HEK293 (cell line): Measurements from ENCODE around the gene CST6.

Experiments
- CTCF ChIA-PET: fragments of 350-600 bp; formaldehyde crosslinking; extraction: SDS; loops from one replicate; lab custom pipeline; 2021; ENCODE audit warnings: antibody characterized with exemption; lab: Yijun Ruan, JAX
- POLR2A ChIA-PET: fragments of 300-600 bp; formaldehyde crosslinking; extraction: SDS; loops from one replicate; lab custom pipeline; 2020; ENCODE audit warnings: antibody characterized with exemption, inconsistent platforms; lab: Yijun Ruan, JAX
- H3K27ac ChIP-seq: fragments of 200-500 bp; sonication (Bioruptor generic); 2 replicates; pipeline ENCODE4 v1.5.1; 2014; ENCODE audit warnings: low read depth, low read length, control low read depth, inconsistent platforms; ENCODE audit errors: extremely low read depth
- H3K36me3 ChIP-seq, 2 experiments: fragments of 200-500 bp in 1 of 2; sonication (Bioruptor generic) in 1 of 2; 1 replicate in 1 of 2; 2 replicates in 1 of 2; pipeline ENCODE4 v1.5.1; 2014 to 2017; ENCODE audit warnings: inconsistent platforms in 2 of 2, low read length in 2 of 2; ENCODE audit not compliant: control insufficient read depth in 2 of 2, insufficient read depth in 1 of 2
- H3K4me1 ChIP-seq: fragments of 200-500 bp; sonication (Bioruptor generic); 2 replicates; pipeline ENCODE4 v1.5.1; 2014; ENCODE audit warnings: mild to moderate bottlenecking, low read length, inconsistent platforms; ENCODE audit not compliant: control insufficient read depth, insufficient read depth
- H3K4me3 ChIP-seq: 2 replicates; pipeline ENCODE4 v1.5.1; 2011; ENCODE audit warnings: low read depth, mild to moderate bottlenecking, control low read depth, low read length, moderate library complexity
- H3K9me3 ChIP-seq: fragments of 200-500 bp; sonication (Bioruptor generic); 2 replicates; pipeline ENCODE4 v1.5.1; 2014; ENCODE audit warnings: low read depth, low read length, inconsistent platforms; ENCODE audit not compliant: control insufficient read depth, insufficient read depth
- IKZF3 ChIP-seq: fragments of 450-650 bp; IDR thresholded peaks from 2 replicates; pipeline ENCODE4 v1.5.0; 2018; ENCODE audit warnings: missing biosample characterization, mild to moderate bottlenecking, missing genetic modification characterization, moderate library complexity
- INSM2 ChIP-seq: fragments of 450-650 bp; formaldehyde crosslinking; IDR thresholded peaks from 2 replicates; pipeline ENCODE4 v1.5.1; 2016; ENCODE audit warnings: missing biosample characterization, missing genetic modification characterization
- SCRT2 ChIP-seq: fragments of 450-650 bp; formaldehyde crosslinking; IDR thresholded peaks from 2 replicates; pipeline ENCODE4 v1.5.1; 2016; ENCODE audit warnings: missing biosample characterization, missing genetic modification characterization
- SP3 ChIP-seq: fragments of 450-650 bp; formaldehyde crosslinking; IDR thresholded peaks from 2 replicates; pipeline ENCODE4 v1.5.1; 2016; ENCODE audit warnings: missing biosample characterization, missing genetic modification characterization
- WT1 ChIP-seq: fragments of 450-650 bp; formaldehyde crosslinking; IDR thresholded peaks from 2 replicates; pipeline ENCODE4 v1.5.1; 2016; ENCODE audit warnings: missing biosample characterization, missing genetic modification characterization
- ZBTB1 ChIP-seq: fragments of 450-650 bp; formaldehyde crosslinking; IDR thresholded peaks from 2 replicates; pipeline ENCODE4 v1.5.1; 2016; ENCODE audit warnings: missing biosample characterization, missing genetic modification characterization
- ZBTB48 ChIP-seq: fragments of 450-650 bp; formaldehyde crosslinking; IDR thresholded peaks from 2 replicates; pipeline ENCODE4 v1.5.1; 2016; ENCODE audit warnings: missing biosample characterization, missing genetic modification characterization
- ZNF248 ChIP-seq: fragments of 450-650 bp; formaldehyde crosslinking; IDR thresholded peaks from 2 replicates; pipeline ENCODE4 v1.5.1; 2017; ENCODE audit warnings: missing biosample characterization, missing genetic modification characterization
- ZNF335 ChIP-seq: fragments of 450-650 bp; formaldehyde crosslinking; conservative IDR thresholded peaks from 2 replicates; pipeline ENCODE4 v1.5.1; 2016; ENCODE audit warnings: missing biosample characterization, missing genetic modification characterization
- ZNF398 ChIP-seq: fragments of 450-650 bp; formaldehyde crosslinking; IDR thresholded peaks from 2 replicates; pipeline ENCODE4 v1.5.1; 2017; ENCODE audit warnings: missing biosample characterization, missing genetic modification characterization
- ZNF426 ChIP-seq: fragments of 450-650 bp; formaldehyde crosslinking; IDR thresholded peaks from 2 replicates; pipeline ENCODE4 v1.5.1; 2017; ENCODE audit warnings: missing biosample characterization, missing genetic modification characterization, mild to moderate bottlenecking, inconsistent platforms, moderate library complexity
- ZNF548 ChIP-seq: fragments of 450-650 bp; formaldehyde crosslinking; IDR thresholded peaks from 2 replicates; pipeline ENCODE4 v1.5.1; 2016; ENCODE audit warnings: missing biosample characterization, missing genetic modification characterization
- ZNF558 ChIP-seq: fragments of 450-650 bp; formaldehyde crosslinking; IDR thresholded peaks from 2 replicates; pipeline ENCODE4 v1.5.1; 2016; ENCODE audit warnings: missing biosample characterization, missing genetic modification characterization
- ZNF624 ChIP-seq: fragments of 450-650 bp; formaldehyde crosslinking; IDR thresholded peaks from 2 replicates; pipeline ENCODE4 v1.5.1; 2017; ENCODE audit warnings: missing biosample characterization, missing genetic modification characterization
- ZNF660 ChIP-seq: fragments of 450-650 bp; IDR thresholded peaks from 2 replicates; pipeline ENCODE4 v1.5.1; 2018; ENCODE audit warnings: missing biosample characterization, mild to moderate bottlenecking, missing genetic modification characterization
- ZNF692 ChIP-seq: fragments of 450-650 bp; formaldehyde crosslinking; IDR thresholded peaks from 2 replicates; pipeline ENCODE4 v1.5.1; 2016; ENCODE audit warnings: missing biosample characterization, missing genetic modification characterization
- ZSCAN4 ChIP-seq: fragments of 450-650 bp; formaldehyde crosslinking; IDR thresholded peaks from 2 replicates; pipeline ENCODE4 v1.5.1; 2017; ENCODE audit warnings: missing biosample characterization, missing genetic modification characterization
- TF ChIP-seq, protein P1 (sequence below): fragments of 450-650 bp; formaldehyde crosslinking; IDR thresholded peaks from 2 replicates; pipeline ENCODE4 v1.5.1; 2016; ENCODE audit warnings: missing biosample characterization, missing genetic modification characterization
- TF ChIP-seq, protein P2 (sequence below): sonication (generic); formaldehyde crosslinking; IDR thresholded peaks from 2 replicates; pipeline ENCODE4 v1.8.1; 2022; ENCODE audit warnings: mild to moderate bottlenecking, moderate library complexity, missing genetic modification reagents
- TF ChIP-seq, protein P3 (sequence below): fragments of 450-650 bp; formaldehyde crosslinking; IDR thresholded peaks from 2 replicates; pipeline ENCODE4 v1.5.1; 2016; ENCODE audit warnings: missing biosample characterization, missing genetic modification characterization

Gene CST6

GRCh38 chr11:66013762-66014100 is 1.9 kb downstream of the CST6 start (continued):
- TF ChIP-seq ZNF692 (tag by site-specific recombination), result no peak
- TF ChIP-seq INSM2, result no peak
- TF ChIP-seq SP3 (tag by site-specific recombination), result no peak
- TF ChIP-seq ZNF426 (tag by site-specific recombination), result no peak
- TF ChIP-seq ZNF558, result no peak
- TF ChIP-seq, protein P1, sequence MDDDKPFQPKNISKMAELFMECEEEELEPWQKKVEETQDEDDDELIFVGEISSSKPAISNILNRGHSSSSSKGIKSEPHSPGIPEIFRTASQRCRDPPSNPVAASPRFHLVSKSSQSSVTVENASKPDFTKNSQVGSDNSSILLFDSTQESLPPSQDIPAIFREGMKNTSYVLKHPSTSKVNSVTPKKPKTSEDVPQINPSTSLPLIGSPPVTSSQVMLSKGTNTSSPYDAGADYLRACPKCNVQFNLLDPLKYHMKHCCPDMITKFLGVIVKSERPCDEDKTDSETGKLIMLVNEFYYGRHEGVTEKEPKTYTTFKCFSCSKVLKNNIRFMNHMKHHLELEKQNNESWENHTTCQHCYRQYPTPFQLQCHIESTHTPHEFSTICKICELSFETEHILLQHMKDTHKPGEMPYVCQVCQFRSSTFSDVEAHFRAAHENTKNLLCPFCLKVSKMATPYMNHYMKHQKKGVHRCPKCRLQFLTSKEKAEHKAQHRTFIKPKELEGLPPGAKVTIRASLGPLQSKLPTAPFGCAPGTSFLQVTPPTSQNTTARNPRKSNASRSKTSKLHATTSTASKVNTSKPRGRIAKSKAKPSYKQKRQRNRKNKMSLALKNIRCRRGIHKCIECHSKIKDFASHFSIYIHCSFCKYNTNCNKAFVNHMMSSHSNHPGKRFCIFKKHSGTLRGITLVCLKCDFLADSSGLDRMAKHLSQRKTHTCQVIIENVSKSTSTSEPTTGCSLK (tag by site-specific recombination), result no peak
- no peak for TF ChIP-seq ZNF624 (tag by site-specific recombination)
- no peak for TF ChIP-seq ZNF660

DNA sequence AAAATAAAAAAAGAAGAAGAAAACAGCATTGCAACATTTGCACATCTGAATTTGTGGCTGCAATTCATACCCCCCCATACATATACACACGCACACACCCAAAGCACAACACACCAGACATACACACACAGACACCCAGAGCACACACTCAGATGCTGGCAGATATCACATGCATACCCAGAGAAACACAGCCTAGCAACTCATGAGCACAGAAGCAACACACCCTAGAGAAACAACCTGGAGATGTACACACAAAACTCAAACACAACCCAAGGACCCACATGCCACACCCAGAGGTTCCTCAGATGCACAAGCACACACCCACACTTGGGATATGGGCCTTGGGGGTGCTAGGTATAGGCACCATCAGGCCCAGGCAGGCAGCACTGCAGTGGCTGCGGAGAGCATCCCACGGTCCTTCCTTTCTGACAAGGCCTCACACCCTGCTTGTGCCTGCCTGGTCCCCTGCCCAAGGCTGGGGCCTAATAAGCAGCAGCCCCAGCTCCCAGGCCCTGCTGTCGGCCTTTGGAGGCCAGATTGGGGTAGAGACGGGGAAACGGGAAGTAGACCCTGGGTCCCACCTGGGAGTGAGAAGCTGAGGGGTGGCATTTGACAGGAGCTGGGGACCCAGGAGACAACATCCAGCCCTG is 3.1 kb downstream of the CST6 start:
- no peaks in the 10 kb centered on the region for H3K36me3 ChIP-seq
- no peak overlapping the region for H3K4me3 ChIP-seq
- TF ChIP-seq ZNF248 (tag by site-specific recombination), result no peak
- no peak for TF ChIP-seq SCRT2 (tag by site-specific recombination)
- no peak for TF ChIP-seq IKZF3 (tag by site-specific recombination)
- peak; percentile 13; the same call in 1 of the 2 replicates for TF ChIP-seq ZNF335
- TF ChIP-seq, protein P2, sequence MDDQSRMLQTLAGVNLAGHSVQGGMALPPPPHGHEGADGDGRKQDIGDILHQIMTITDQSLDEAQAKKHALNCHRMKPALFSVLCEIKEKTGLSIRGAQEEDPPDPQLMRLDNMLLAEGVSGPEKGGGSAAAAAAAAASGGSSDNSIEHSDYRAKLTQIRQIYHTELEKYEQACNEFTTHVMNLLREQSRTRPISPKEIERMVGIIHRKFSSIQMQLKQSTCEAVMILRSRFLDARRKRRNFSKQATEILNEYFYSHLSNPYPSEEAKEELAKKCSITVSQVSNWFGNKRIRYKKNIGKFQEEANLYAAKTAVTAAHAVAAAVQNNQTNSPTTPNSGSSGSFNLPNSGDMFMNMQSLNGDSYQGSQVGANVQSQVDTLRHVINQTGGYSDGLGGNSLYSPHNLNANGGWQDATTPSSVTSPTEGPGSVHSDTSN (CRISPR knock-in tag), result no peak
- no peak for TF ChIP-seq ZBTB48 (tag by site-specific recombination)
- no peak for TF ChIP-seq ZBTB1
- peak; percentile 36 for TF ChIP-seq ZSCAN4
- ChIA-PET CTCF (no interaction called here), POLR2A (no interaction called here)
- no peaks in the 10 kb centered on the region for H3K4me1 ChIP-seq
- H3K27ac ChIP-seq, result no peak overlapping the region
- no peaks in the 10 kb centered on the region for H3K9me3 ChIP-seq

- ChIA-PET POLR2A (no interaction called here), CTCF (no interaction called here)
- Histone ChIP-seq H3K36me3 (no peaks in the 10 kb centered on the region), H3K9me3 (no peaks in the 10 kb centered on the region), H3K4me3 (no peak overlapping the region), H3K27ac (no peak overlapping the region), H3K4me1 (no peaks in the 10 kb centered on the region)
- TF ChIP-seq ZNF548 (tag by site-specific recombination) (no peak), WT1 (tag by site-specific recombination) (no peak), ZNF398 (no peak)
- TF ChIP-seq, protein P3, sequence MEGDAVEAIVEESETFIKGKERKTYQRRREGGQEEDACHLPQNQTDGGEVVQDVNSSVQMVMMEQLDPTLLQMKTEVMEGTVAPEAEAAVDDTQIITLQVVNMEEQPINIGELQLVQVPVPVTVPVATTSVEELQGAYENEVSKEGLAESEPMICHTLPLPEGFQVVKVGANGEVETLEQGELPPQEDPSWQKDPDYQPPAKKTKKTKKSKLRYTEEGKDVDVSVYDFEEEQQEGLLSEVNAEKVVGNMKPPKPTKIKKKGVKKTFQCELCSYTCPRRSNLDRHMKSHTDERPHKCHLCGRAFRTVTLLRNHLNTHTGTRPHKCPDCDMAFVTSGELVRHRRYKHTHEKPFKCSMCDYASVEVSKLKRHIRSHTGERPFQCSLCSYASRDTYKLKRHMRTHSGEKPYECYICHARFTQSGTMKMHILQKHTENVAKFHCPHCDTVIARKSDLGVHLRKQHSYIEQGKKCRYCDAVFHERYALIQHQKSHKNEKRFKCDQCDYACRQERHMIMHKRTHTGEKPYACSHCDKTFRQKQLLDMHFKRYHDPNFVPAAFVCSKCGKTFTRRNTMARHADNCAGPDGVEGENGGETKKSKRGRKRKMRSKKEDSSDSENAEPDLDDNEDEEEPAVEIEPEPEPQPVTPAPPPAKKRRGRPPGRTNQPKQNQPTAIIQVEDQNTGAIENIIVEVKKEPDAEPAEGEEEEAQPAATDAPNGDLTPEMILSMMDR, result no peak
These were observed 3.7 kb downstream of the CST6 start for GRCh38 chr11:66015454-66015881.
